NCI-H2171 treated with DMSO at 0.1 percent for 48 hours (cell line): ENCODE results near the gene KCNIP4.
"Not testable (repeated sequence)": the region's sequence is repeated elsewhere in the genome, so short reads cannot be mapped to it uniquely, and the experiment has no call there.

ENCODE experiments used
- DNase-seq: peaks from one replicate; lab custom pipeline; 2025; lab: John Stamatoyannopoulos, UW

The KCNIP4 gene

DNA sequence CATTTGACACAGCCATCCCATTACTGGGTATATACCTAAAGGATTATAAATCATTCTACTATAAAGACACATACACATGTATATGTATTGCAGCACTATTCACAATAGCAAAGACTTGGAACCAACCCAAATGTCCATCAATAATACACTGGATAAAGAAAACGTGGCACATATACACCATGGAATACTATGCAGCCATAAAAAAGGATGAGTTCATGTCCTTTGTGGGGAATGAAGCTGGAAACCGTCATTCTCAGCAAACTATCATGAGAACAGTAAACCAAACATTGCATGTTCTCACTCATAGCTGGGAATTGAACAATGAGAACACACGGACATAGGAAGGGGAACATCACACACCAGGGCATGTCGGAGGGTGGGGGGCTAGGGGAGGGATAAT is 1202.6 kb downstream of the KCNIP4 start:
- not testable (repeated sequence) for DNase-seq

DNA sequence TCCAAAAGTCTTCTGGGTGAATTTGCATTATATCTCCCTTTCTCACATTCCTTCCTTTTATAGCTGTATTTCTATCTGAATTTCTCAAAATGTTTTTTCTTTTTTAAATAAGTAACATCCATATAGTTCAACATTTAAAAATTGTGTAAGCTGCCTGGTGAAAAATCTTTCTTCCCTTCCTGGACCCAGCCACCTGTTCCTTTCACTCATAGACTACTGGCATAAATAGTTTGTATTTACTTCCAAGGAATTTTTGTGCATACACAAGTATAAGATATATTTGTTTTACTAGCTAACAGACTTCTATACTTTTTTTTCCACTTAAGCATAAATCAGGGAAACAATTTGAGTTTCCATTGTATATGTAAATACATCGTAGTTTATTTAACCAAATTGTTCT is 1212.6 kb downstream of the KCNIP4 start:
- no peak for DNase-seq

DNA sequence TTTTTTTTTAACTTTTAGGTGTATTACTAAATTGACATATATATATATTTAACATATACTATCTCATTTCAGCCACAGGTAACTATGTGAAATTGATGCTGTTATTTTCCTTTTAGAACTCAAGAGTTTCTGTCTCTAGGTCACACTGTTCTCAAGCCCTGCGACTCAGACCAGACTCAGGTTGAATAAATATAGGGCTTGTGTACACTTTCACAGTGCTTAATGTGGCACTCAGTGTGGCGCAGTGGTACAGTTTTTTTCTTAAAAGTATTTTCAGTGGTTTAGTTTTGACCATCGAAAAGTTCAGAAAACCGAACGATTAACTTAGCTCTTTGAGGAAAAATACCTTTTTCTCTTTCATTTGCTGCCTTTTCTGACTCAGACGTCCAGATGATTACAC is 1223.7 kb downstream of the KCNIP4 start:
- no peak for DNase-seq

DNA sequence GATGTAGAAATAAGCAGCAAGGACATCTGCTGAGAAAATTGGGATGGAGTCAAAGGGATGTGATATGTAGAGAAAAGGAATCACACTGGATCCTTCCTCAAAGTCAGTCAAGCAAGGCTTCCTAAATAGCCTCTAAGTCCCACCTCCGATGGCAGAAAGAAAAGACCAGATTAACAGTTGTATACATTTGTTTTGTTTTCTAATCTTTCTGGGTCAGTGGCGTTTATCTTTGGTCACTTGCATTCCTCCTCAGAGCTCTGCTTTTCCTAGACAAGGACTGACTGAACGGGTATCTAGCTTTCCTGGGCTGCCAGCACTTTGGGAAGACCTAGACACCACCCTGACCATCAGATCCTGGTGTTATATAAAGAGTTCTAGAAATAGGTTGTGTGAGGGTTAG is 1225.1 kb downstream of the KCNIP4 start:
- DNase-seq: no peak

DNA sequence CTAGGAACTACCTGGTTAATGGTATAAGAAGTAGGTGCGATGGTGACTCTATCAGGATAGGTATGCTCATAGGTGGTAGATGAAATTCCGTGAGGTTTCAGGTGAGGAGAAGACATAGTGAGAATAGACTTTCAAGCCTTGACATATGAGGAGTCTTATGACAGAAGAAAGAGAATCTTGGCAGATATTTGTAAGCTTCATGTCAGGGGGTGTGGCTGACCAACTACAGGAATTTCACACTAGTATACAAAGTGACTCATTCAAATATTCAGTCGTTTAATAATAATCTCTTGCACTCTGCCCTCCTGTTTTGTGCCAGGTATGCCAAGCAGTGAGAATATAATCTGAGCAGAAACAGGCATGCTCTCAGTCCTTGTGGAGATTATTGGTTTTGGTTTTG is 1225.6 kb downstream of the KCNIP4 start:
- DNase-seq: no peak

DNA sequence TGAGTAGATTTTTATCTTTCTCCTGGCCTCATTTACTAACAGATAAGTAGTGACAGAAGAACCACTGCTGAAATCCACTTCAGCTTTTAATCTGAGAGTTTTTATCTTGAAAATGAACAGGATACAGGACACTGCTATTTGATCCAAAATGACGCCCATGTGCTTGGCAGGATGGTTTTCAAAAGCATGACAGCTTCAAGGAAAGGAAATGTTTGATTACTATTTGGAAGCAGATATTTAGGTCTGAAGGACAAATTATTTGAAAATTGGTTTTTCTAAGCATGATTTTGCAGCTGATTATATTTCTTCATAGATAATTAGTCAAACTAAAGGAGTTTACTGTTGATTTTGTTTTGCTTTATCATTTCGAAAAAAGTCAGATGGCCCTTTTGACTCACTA is 1237.2 kb downstream of the KCNIP4 start:
- DNase-seq: no peak

DNA sequence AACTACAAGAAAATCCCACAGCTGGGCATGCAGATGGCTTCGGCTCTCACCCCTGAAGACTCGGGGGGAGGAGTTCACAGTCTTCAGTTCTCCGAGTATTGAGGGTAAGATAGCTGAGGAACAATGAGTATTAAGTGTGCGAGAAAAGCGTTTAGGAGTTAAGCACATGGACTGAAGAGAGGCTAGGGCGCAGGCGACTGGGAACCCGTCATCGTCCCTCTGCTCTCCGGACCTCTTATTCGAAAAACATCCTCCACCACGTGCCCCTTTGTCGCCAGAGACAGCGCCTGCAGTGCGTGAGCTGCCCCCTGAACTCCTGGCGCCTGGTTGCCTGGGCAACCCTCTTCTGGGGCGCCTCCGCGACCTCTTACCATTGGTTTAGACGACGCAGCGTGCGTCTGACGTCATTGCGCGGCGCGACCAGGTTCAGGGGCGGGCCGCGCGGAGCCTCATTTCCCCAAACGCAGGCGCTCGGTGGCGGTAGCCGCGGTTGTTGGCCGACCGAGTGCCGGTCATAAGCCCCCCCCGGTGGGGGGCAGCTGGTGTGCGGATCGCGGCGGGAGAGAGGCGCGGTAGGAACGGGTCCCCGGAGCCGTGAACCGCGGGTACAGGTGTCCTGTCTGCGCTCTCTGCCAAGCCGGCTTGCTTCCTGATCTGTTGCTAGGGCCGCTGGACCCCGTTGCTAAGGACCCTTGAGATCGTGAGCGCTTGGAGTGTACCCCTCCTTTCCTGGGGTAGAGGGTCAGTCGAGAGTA is 1248.4 kb downstream of the KCNIP4 start, which contains the start of gene PACRGL:
PACRGL (plus strand) TSS at position 452 of the 755 bp plus-strand sequence. CDS start 4,024 bp downstream, outside the sequence.
- peak; percentile 94 for DNase-seq

DNA sequence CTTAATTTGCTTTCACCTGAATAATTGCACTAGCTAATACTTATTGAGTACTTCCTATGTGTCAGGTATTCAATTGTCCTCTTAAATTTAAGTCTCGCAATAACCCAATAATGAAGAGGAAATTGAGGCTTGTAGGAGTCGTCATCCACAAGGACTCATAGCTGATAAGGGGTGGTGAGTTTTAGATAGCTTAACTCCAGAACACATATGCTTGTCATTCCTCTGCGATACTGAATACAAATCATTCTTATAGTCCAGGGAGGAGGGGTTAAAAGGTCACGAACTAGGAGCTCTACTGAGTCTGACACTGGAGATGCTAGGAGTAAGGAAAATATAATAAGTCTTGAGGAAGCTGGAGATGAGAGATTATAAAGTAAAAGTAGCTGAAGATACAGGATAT is 1249.8 kb downstream of the KCNIP4 start:
- DNase-seq: no peak

DNA sequence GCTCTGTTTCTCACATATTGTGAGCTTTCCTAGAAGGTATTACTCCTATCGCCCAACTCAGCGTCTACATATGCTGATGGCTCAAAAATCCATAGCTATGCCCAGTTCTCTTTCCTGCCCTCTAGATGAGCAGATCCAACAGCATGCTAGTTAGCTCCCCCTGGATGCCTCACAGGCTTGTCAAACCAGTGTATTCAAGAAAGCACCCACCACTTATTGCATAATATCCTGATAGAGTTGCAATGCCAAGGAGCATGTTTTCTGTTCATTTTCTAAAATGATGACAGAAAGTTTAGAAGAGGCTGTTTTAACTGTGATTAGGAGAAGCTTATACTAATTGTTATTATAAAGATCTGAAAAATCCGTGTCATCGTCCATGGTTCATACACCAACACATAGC is 1250.2 kb downstream of the KCNIP4 start:
- no peak for DNase-seq

DNA sequence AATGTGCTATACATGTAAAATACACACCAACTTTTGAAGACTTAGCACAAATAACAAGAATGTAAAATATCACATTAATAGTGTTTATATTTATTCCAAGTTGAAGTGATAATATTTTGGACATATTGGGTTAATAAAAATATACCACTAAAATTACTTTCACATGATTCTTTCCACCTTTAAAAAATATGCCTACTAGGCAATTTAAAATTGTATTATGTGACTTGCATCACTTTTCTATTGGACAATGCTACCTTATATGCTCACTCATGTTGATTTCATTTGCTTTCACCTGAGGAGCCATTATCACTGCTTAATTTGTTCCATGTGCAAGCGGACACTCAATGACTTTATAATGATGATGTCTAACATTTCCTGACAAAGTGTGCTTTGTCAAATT is 1251.8 kb downstream of the KCNIP4 start:
- no peak for DNase-seq

DNA sequence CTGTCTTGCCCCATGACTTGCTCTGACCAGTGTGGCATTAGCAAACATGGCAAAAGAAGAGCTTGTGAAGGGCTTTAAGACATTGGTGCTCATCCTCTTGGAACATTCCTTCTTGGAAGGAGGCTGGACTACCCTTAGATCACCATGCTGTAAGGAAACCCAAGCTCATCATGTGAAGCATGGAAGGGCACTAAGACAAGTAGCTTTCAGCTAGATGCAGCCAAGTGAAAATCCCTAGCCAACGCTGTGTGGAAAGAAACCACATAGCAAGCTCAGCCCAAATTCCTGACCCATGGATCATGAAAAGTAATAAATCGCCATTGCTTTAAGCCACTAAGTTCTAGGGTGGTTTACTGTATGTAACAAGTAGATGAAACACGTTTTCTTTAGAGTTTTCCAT is 1260.7 kb downstream of the KCNIP4 start:
- DNase-seq: no peak

DNA sequence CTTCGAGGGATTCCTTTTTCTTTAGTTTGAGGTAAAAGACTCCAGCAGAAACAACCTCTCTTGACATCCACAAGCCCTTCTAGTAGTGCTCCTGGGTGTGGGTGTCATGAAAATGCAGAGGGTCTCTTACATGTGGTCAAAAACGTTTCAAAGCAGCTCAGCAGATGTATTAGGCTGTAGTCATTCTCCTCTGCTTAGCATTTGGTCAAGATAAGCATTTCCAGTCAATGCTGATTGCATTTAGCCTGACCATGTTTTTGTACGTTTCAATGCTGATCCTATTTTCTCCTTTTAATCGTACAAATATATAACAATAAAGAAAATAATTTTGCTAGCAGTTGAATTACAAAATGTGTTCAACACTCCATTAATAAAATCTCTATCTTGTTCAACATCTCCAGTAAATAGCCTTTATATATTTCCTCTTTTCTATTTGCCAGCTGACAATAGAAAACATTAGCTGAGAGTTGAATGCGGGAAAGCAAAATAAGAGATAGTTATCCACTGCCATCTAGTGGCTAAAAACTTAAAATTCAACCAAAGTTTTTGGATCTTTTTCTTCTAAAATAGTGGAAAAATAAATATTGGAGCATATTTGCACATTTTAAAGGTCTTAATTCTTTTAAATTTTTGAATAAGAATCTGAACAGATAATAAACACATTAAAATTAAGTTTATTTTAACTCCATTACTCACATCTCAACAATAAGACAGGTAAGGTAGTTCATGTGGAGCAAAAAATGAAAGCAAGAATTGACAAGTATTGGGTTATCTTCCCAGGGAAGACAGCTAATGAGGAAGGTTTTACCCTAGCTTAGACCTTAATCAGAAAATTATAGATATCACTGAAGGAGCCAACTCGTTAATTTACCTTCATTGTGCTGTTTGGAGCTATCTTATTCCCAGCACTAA is 1263.5 kb downstream of the KCNIP4 start:
- DNase-seq: peak; percentile 17

DNA sequence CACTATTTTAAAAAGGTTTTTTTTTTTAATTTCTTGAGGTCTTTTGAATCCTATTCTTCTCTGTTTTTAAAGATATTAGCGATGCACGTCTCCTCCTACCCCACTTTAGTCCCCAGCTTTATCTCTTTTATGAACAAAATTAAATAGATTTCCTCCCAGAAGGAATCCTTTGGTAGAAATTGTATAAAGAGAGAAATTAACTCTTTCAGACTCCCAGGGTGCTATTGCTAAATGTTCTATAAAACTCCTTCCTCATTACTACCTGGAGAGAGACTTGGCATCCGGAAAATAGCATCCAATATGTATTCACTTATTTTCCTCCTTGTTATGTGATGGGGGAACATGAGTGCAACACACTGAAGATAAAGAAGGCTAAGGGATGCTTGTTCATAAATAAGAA is 1264.8 kb downstream of the KCNIP4 start:
- no peak for DNase-seq

DNA sequence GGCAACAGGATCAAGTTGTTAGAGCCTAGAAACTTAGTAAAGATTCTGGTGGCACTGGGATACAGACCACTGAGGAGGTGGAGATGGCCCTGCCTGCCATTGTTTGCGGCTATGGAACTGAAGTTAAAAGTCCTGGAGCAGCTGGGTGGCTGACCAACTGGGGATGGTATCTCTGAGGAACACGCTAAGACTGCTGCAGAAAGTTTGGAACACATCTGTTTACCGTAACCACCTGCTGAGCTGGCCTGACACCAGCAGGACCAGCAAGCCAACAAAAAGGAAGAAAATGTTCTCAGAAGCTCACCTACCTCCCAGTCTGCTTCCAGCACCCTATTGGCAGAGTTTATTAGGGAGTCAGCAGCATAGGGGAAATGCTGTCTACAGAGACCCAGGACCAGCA is 1265.7 kb downstream of the KCNIP4 start:
- DNase-seq: no peak

DNA sequence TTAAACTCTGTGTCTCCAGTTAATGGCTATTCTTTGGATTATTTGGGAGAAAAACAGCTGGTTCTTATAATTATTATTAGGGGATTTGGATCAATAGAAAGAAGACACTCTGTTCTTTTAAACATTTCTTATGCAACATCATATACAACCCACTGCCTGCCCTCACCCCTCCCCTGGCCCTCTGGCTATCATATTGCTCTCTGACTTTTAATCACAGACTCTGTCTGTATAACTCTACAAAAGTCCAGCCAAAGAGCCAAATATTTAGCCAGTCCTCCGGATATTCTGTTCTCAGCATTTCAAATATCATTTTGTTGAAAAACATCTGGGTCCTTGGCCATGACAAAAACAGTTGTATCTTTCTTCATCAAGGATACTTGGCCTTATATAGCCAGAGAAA is 1267.3 kb downstream of the KCNIP4 start:
- no peak for DNase-seq

DNA sequence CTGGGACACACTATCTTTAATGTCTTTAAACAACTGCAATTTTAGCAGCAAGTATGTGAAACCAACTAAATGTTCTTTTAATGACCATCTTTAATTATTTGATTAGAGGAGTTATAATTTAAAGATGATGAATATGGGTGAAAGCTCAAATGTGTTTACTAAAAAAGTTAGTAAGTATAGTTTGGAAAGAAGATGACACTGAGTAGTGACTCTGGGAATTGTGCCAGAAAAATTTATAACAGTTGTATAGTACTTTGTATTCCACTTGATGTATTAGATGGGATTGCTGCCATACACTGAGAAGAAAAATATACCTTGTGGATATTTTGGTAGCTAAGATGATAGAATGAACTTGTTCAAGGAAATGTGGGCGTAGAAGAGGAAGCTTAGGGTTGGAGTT is 1267.8 kb downstream of the KCNIP4 start:
- no peak for DNase-seq

DNA sequence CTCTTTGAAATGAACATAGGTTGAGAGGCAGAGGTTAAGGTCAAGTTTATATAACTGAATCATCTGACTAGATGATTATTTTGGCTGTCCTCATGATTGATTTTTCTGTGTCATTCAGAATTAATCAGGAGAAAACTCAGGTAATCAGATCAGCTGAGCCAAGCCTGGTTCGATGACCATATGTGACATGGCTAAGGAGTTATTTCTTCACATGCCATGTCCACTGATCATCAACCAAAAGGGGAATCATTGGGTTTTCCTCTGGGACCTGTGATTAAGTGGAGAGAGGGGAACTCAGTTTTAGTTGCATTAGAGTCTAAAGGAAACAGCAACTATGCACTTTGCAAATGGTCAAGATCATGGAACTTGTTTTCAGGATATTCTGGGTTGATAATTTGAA is 1268.6 kb downstream of the KCNIP4 start:
- no peak for DNase-seq
